Measurements from ENCODE around the gene ALX4. TPM values are rescaled to one million over a fixed set of nuclear protein-coding genes. Genes with fewer than 3 reads are reported as not detected.

The ALX4 gene
- total RNA-seq, 1 donor from 2014 or later, result not detected

DNA sequence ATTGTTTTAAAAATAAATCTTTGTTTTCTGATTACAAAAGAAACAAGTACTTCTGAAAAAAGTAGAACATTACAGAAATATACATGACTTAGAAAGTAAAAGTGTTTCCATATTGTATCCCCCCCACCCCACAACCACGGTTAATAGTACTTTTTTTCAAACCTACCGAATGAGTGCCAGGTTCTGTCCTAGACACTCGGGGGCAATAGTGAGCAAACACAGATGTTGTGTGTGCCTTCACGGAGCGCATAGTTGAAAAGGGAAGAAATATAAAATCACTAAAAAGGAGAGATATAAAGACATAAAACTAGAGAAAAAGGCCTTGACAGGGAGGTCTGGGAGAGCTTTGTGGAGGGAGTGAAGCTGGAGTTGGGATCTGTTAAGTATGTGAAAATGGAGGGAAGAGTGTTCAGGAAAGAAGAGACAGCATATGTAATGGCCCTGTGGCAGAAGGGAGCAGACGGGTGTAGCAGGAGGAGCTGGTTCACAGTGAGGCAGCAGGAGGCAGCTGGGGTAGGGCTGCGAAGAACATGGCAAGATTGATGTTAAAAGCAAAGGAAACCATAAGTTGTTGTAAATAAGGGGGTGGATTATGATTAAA is 42.1 kb upstream of the ALX4 start:
- DNase-seq, result peak; percentile 25
- H3K4me3 ChIP-seq, result no peak overlapping the region
- intact Hi-C loops (cut with DNase I), result no loop called here
- H3K27ac ChIP-seq, result no peak overlapping the region
- H3K27me3 ChIP-seq, result no peaks in the 10 kb centered on the region
- TF ChIP-seq, protein P1, sequence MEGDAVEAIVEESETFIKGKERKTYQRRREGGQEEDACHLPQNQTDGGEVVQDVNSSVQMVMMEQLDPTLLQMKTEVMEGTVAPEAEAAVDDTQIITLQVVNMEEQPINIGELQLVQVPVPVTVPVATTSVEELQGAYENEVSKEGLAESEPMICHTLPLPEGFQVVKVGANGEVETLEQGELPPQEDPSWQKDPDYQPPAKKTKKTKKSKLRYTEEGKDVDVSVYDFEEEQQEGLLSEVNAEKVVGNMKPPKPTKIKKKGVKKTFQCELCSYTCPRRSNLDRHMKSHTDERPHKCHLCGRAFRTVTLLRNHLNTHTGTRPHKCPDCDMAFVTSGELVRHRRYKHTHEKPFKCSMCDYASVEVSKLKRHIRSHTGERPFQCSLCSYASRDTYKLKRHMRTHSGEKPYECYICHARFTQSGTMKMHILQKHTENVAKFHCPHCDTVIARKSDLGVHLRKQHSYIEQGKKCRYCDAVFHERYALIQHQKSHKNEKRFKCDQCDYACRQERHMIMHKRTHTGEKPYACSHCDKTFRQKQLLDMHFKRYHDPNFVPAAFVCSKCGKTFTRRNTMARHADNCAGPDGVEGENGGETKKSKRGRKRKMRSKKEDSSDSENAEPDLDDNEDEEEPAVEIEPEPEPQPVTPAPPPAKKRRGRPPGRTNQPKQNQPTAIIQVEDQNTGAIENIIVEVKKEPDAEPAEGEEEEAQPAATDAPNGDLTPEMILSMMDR (IDR thresholded peaks at IDR 0.05), result peak; percentile 5
- H3K4me1 ChIP-seq, result no peaks in the 10 kb centered on the region
- no peak for ATAC-seq
- no peaks in the 10 kb centered on the region for H3K36me3 ChIP-seq
- no peaks in the 10 kb centered on the region for H3K9me3 ChIP-seq

DNA sequence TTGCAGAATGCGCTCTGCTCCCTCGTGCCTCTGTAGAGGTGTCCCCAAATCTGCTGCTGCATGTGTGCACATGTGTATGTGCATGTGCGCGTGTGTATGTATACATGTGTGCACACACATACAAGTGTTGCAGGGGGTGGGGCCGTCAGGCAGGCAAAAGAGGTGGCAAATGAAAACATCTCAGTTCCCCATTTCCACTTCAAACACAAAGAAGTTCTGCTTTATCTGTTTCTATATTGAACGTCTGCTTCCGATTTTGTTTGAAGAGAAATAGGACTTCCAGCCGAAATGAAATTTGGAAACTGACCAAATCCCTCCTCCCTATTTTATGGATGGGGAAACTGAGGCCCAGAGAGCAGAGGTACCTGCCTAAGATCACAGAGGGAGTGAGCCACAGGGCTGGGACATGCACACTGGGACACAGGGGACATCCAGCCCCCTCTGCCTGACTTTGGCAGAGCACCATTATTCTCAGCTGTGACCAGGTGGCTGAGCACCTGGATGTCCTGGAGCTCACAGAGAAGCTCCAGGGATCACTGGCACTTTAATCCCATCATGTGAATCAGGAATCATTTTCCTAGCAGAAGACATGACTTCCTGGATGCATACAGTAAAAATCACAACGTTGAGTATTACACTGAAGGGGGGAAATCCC is 41.2 kb upstream of the ALX4 start:
- no peaks in the 10 kb centered on the region for H3K4me1 ChIP-seq
- DNase-seq (peak; percentile 41), ATAC-seq (no peak)
- H3K27me3 ChIP-seq, result no peaks in the 10 kb centered on the region
- no peak overlapping the region for H3K4me3 ChIP-seq
- H3K27ac ChIP-seq, result no peak overlapping the region
- H3K9me3 ChIP-seq, result no peaks in the 10 kb centered on the region
- TF ChIP-seq, protein P1 (IDR thresholded peaks at IDR 0.05), result no peak
- intact Hi-C loops (cut with DNase I), result no loop called here
- no peaks in the 10 kb centered on the region for H3K36me3 ChIP-seq

DNA sequence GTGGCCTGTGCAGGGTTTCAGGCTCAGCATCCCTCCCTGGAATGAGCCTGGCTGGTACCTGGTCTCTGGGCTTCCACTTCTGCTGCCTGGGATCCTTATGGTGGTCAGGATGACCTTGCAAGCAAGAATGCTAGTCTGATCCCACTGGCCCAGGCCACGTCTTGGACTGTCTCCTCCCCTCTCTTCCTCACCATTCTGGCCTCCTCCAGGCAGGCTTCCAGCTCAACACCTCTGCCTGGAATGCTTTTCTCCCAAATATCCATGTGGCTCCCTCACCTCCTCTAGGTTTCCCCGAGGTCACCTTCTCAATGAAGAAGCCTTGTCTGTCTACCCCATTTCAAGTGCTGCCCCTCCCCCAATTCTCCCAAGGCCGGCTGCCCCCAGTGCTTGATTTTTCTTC is 39.4 kb upstream of the ALX4 start:
- no peaks in the 10 kb centered on the region for H3K9me3 ChIP-seq
- no peaks in the 10 kb centered on the region for H3K27me3 ChIP-seq
- DNase-seq (no peak), ATAC-seq (no peak)
- H3K4me3 ChIP-seq, result no peak overlapping the region
- intact Hi-C loops (cut with DNase I), result no loop called here
- TF ChIP-seq, protein P1 (IDR thresholded peaks at IDR 0.05), result no peak
- no peaks in the 10 kb centered on the region for H3K4me1 ChIP-seq
- H3K36me3 ChIP-seq, result no peaks in the 10 kb centered on the region
- H3K27ac ChIP-seq, result no peak overlapping the region

DNA sequence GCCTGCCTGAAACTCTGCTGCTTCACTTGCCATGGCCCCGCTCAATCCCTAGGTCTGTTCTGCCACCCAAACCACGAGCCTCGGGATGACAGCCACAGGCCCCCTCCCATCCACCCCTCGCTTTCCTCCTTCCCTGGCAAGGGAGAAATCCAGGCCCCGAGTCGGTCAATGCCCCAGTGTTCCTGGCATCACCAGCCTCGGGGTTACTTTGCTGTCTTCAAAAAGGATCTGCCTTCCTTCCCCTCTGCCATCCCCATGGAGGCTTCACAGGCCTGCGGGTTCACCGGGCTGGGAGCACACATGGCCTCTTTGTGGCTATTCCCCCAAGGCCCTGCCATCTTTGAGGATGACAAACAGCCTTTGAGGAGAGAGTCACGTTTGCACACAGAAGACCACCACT is 38.8 kb upstream of the ALX4 start:
- H3K27me3 ChIP-seq, result no peaks in the 10 kb centered on the region
- no peak for DNase-seq
- intact Hi-C loops (cut with DNase I), result no loop called here

DNA sequence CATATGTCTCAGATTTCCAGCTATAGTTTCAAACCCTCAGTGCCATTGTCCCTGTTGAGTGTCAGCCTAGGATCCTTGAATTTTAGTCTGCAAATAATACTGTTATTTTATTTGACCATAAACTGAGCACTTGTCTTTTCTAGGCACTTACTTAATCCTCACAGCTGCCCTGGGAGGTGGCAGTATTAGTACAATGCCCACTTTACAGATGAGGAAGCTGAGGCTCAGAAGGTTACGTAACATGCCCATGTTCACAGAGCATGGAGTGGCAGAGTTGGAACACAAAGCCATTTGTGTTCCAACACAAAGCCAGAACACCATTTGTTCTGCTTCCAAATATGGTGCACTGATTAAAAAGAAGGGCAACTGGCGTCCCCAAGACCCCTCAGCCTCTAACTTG is 38.2 kb upstream of the ALX4 start:
- no peak overlapping the region for H3K27ac ChIP-seq
- no peaks in the 10 kb centered on the region for H3K9me3 ChIP-seq
- no peak overlapping the region for H3K4me3 ChIP-seq
- H3K27me3 ChIP-seq, result no peaks in the 10 kb centered on the region
- TF ChIP-seq, protein P1 (IDR thresholded peaks at IDR 0.05), result no peak
- DNase-seq, result no peak
- no peaks in the 10 kb centered on the region for H3K4me1 ChIP-seq
- intact Hi-C loops (cut with DNase I), result no loop called here
- H3K36me3 ChIP-seq, result no peaks in the 10 kb centered on the region
- ATAC-seq, result no peak

More for the DNA sequence above, 38.8 kb upstream of the ALX4 start:
- no peak for ATAC-seq
- Histone ChIP-seq H3K27ac (no peak overlapping the region), H3K9me3 (no peaks in the 10 kb centered on the region), H3K4me3 (no peak overlapping the region), H3K4me1 (no peaks in the 10 kb centered on the region), H3K36me3 (no peaks in the 10 kb centered on the region)
- TF ChIP-seq, protein P1 (IDR thresholded peaks at IDR 0.05), result no peak
